AG08396 (cell line): Measurements from ENCODE around the gene CYP2W1.

Source experiments
- DNase-seq: peaks from one replicate; pipeline ENCODE4 v3.0.0; 2012; ENCODE audit warnings: low spot score, mixed read lengths

CYP2W1 gene

DNA sequence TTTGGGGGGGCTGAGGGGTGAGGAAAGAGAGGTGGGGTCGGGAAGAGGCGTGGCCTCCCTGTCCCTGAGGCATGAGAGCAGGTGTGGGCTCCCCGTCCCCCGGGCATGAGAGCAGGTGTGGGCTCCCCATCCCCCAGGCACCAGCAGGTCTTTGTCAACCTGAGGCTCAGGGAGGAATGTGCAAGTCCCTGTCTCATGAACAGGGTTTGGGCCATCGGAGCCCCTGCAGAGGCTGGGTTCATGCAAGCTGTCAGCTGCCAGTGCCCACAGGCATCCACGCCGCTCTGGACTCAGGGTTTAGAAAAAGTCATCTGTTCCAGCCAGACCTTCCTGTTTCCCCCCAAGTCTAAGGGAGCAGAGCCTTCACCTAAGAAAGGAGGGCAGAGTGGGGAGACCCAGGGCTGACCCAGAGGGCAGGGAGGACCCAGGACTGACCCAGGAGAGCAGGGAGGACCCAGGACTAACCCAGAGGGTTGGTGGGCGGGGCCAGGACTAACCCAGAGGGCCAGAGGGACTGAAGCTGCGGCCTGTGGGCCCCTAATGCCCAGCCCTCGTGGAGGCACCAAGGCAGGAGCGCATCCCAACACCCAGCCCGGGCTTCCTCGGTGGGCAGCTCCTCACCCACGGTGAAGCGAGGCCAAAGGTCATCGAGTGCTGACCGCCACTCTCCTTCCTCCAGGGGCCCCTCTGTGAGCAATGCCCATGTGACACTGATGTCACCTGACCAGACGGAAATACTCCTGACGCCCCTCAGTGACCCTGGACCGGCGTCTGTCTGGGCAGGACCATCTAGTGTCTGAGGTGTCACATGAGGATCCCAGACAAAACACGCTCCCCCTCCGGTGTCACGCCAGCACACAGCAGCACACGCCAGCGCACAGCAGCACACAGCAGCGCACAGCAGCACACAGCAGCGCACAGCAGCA is 32.5 kb downstream of the CYP2W1 start:
- no peak for DNase-seq

DNA sequence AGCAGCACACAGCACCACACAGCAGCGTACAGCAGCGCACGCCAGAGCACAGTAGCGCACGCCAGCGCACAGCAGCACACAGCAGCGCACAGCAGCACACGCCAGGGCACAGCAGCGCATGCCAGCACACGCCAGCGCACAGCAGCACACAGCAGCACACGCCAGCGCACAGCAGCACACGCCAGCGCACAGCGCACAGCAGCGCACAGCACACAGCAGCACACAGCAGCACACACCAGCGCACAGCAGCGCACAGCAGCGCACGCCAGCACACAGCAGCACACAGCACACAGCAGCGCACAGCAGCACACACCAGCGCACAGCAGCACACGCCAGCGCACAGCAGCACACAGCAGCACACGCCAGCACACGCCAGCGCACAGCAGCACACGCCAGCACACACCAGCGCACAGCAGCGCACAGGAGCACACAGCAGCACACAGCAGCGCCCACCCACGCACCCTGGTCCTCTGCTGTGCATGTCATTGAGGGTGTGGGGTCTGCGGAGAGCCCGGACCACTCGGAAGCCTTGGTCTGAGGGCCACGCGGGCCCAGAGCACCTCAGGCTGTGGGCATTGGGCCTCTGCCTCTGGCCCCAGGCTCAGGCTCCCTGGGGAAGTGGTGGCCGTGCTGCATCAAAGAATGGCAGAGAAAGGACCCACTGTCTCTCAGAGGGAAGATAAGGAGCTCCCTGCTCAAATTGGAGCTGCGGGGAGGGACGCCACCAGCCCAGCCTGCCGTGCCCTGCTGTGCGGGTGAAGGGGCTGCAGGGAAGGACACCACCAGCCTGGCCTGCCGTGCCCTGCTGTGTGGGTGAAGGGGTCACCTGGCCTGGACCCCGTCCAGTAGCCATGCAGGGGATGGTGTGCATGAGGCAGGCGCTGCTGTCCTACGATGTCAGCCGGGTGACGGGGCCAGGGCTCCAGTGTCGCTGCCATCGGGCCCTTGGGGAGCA is 33.9 kb downstream of the CYP2W1 start:
- no peak for DNase-seq

DNA sequence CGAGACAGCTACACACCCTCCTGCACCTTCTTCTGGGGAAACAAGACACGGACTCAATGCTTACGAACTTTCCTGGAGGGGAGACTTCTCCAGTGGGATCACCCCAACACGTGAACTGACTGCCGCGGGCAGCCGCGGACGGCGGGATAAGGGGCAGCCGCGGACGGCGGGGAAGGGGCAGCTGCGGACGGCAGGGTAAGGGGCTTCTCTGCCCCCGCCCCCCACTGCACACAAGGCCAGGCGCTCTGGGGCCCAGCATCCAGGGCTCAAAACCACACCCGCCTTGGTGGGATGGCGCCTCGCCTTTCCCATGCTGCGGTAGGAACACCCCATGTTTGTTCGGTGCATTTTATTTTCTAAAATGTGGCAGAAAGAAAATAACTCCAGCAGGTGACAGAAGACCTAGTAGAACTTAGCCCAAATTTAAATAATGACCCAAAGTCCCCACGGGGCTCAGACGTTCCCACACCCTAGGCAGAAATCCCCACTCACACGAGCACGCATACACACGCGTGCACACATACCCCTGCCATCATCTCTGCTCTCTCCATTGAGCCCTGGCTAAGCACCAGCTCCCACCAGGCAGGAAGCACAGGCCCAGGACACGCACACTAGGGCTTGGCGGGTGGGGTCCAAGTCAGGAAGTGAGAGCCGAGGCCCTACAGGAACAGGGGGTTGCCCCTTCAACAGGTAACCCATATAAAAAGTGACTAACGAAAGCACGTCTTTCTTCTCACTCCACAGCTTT is 34.8 kb downstream of the CYP2W1 start:
- DNase-seq, result no peak

DNA sequence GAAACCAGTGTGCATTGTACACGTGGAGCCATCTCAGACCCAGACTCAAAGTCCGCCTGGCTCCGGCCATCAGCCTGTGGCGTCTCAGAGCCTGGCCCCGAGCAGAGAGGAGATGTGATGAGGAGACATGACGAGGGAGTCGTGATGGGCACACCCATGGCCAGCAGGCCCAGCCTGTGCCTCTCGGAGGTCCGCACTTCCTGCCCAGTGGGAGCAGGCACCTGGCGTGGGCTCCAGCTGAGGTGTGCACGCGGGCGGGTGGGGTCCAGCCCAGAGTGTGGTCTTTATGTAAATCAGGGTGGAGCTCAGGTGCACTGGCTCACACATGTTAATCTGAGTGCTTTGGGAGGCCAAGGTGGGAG is 35.3 kb downstream of the CYP2W1 start:
- no peak for DNase-seq

DNA sequence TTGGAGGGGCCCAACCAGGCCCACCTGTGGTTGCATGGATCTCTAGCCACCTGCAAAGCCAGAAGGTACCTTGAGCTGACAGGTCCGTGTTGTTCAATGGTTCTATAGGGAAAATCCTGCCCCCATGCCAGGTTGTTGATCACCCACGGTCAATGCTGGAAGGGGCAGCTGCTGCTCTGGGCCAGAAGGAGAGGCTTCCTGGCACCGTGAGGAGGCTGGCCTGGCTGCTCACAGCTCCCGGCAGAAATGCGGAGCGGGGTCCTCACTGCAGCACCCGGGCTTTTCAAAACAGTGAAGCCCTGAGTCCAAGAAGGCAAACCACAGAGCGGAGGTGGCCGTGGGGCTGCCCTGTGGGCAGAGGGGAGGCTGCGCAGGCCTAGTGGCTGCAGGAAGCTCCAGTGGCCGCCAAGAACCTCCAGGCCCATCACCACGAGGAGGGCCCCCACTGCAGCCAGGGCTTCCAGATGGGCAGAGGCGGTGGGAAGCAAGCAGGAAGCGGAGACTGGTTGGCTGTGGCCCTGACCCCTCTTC is 36.3 kb downstream of the CYP2W1 start:
- DNase-seq, result no peak

DNA sequence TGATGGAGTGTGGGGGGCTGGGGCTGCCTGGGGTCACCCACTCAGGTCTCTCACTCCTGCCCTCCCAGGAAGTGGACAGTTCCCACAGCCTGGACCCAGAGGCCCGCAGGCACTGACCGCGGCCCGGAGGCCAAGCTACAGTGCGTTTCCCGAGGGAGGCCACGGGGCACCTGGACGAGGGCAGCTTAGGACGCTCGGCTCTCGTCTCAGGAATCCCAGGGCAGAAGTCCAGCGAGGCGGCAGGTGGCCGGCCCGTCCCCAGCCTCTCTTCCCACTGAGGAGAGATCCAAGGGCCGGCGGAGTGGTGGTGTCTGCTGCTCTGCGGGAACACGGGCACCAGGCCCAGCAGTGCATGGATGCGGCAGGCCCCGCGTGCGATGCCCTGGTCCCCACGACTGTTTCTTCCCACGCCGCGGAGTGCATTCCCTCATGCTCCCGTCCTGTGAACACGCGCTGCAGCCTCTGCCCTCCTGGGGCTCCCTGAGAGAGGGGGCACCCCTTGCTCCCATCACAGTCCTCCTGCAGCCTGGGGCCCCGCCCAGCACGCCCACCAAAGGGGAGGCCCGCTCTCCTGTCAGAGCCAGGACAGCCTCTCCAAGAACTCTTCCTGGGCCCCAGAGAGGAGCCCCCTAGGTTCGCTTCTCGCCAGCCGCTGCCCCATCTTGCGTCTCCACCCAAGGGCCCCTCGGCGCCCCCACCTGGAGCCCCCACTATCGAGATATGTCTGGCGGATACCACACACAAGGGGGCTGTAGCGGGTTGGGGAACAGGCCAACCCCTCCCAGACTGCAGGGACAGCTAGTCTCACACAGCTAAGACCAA is 37.0 kb downstream of the CYP2W1 start:
- DNase-seq, result no peak

DNA sequence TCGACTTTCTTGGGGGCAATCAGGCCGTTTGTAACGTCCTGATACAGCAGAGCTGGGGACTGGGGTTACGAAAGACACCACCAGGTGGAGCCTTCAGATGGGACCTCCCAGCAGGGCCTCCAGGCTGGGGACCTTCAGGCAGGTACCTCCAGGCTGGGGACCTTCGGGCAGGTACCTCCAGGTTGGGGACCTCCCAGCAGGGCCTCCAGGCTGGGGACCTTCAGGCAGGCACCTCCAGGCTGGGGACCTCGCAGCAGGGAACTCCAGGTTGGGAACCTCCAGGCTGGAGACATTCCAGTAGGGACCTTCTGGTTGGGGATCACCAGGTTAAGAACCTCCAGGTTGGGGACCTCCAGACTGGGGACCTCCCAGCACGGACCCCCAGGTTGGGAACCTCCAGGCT is 37.9 kb downstream of the CYP2W1 start:
- no peak for DNase-seq

DNA sequence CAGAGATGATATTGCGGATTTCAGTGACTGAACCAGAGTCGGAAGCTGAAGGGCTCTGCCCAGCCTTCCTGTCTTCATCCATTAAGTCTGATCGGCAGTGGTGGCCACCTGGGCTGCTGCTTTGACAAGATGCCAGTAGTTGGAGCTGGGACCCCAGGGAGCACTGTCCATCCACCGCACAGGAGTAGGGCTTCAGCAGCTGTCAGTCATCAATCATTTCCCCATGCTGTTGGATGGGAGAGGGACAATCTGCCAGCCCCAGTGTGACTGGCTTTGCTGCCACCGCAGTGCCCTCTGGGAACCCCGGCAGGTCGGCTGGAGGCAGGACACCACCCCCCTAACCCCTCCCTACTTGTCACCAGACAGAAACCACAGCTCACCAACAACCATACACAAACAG is 38.4 kb downstream of the CYP2W1 start:
- no peak for DNase-seq

DNA sequence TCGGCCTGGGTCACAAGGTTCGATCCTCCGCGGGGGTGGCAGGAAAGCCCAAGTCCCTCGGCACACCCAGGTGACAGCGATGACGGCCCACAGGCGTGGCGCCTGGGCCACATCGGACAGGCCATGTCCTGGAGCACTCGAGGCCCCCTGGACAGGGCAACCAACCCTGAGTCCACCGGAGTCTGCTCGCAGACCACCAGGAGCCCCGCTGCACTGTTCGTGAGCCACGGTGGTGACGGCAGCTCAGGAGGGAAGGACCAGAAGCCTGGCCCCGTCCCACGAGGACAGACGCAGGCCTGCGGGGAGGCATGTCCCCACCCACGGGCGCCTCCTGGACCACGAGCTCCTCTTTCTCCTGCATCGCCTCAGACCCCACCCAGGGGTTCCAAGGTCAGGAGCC is 39.0 kb downstream of the CYP2W1 start:
- DNase-seq, result no peak

DNA sequence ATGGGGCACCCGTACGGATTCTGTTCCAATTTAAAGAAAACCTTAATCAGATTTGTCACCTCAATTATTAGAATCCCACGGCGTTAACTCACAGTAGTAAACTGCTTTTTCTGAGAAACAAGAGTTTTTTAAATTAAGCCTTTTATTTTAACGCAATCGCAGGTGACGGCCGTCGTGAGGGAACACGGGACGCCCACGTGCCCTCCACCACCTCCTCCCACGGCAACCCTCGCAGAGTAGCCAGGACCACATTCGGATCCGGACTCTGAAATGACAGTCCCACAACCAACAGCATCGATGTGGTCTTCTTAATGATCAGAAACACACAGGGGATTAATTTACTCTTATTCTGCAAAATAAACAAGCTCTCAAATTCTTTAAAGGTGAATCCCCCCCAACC is 39.4 kb downstream of the CYP2W1 start:
- DNase-seq, result no peak

DNA sequence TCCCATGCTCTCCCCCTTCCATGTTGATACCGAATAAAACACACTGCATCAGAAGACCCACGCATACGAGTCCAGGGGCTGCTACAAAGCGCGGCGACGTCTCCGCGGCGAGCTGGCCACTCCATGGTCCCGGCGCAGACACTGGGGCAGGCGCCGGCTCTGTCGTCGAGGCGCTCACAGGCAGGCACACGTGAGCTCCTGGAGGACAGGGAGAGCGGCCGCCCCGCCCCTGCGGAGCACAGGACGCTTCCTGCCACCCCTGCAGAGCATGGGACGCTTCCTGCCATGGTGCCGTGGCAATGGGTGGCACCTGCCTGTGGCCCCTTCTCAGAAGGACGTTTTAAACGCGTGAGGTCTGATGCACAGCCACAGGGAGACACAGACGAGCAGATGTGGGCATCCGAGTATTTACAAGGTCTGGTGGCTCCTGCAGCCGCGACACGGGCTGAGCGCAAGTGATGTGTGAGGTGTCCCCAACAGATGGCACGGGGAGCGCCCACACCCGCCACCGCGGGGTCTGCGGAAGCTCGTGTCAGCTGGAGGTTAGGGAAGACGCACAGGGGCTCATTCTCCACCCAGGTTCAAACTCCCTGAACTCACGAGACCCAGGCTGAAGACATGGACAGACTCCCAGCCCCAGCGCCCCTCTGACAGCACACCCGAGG is 40.0 kb downstream of the CYP2W1 start:
- DNase-seq, result no peak

DNA sequence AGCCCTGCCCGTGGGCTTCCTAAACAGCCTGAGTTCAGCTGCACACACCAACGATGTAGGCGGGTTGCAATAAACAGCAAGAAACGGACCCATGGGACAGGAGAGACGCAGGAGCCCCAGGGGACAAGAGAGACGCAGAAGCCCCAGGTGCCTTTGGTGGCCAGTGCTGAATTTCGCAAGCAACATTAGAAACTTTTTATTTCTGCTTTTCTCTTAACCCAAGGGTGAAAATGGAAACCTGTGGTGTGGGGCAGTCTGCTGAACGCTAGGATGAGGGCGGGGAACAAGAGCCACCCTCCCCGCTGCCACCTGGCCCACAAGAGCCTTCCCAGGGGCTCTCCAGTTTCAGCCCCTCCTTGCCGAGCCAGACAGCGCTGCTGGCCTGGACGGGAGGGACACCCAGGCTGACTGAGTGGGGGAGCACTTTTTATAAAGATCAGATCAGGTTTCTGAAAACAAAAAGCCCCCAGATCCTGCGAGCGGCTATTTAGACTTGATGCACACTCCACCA is 41.4 kb downstream of the CYP2W1 start:
- no peak for DNase-seq

DNA sequence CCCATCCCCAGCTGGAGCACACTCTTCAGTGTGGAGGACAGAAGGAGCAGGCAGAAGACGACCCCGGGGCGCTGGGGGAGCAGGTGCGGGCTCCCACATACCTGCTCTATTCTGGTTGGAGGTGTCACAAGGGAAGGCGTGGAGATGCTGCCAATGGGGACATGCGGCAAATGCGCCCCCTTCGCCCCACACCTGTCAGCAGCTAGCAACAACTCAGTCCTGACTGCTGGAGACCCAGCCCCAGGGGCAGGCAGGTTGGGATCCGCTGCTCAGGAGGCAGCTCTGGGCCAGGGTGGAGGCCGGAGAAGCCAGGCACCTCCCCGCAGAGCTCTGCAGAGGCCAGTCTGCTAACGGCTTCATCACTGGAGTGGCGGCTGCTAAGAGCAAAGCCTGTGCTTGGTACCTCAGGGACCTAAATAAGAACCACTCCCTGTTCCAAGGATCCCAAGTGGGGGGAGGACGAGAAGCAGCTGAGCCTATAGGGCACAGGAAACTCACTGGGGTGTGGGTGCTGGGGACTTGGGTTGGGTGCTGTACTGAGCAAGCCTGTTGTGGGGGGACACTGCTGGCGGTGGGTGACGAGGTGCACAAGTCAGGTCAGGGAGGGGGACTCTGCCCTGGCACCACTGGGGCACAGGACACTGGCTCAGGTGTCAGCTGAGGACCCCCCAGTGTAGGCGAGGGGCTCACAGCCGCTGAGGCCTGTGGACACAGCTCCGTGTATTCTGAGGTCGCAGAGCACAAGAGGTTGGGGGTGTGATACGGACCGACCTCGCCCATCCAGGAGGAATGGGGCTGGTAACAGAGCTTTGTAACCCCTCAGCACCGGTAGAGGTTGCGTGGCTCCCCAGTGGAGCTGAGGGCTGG is 42.1 kb downstream of the CYP2W1 start:
- DNase-seq, result no peak

DNA sequence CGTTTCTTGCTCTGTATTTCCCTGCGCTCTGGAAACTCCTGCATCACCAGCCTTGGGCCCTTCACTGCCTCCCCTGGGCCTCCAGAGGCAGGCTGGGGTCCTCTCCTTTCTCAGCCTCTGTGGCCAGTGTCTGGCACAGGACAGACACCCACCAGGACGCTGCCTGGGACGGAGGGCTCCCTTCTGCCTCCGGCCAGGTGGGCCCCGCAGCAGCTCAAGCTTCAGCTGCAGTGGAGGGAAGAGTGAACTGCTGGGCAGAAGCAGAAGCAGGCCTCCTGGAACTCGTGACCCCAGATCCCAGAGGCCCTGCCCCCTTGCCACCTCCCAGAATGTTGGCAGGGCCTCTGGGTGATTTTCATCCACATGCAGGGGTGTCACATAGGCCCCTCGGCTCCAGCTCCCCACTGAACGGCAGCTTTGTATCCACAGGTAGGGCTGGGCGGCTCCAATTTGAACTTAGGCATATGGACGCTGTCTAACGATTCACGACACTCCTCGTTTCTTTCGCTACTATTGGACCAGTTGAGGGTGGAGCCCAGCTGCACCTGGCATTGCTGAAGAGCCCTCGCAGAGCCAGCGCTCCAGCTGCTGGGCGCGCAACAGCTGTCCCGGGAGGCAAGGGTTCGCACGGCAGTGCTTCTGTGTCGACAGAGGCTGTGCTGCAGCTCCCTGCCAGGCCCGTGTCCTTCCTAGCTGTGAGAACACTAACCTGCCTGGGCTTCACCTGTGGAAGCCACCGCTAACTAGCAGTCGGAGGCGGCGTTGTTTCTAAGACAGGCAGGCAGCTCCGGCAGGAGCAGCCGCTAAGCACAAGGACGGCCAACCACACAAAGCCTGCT is 43.0 kb downstream of the CYP2W1 start:
- no peak for DNase-seq

DNA sequence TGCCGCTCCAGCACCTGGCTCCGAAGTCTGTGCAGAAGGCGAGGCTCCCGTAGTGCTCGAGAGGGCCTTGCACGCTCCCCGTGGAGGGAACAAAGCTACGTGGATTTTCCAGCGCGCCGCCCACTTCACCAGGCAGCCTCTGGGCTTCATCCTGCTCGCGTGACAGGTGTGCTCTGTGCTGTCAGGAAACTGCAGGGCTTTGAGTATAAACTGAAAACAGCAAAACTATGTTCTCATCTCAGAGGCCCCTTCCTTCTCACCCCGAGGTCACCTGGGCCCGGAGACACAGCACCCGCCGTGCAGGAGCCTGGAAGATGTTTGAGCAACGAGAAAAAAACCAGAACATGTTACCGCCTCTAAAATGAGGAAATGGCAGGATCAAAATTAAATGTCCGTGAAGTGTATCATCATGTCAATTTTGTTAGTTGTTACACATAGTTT is 43.8 kb downstream of the CYP2W1 start:
- DNase-seq, result no peak

DNA sequence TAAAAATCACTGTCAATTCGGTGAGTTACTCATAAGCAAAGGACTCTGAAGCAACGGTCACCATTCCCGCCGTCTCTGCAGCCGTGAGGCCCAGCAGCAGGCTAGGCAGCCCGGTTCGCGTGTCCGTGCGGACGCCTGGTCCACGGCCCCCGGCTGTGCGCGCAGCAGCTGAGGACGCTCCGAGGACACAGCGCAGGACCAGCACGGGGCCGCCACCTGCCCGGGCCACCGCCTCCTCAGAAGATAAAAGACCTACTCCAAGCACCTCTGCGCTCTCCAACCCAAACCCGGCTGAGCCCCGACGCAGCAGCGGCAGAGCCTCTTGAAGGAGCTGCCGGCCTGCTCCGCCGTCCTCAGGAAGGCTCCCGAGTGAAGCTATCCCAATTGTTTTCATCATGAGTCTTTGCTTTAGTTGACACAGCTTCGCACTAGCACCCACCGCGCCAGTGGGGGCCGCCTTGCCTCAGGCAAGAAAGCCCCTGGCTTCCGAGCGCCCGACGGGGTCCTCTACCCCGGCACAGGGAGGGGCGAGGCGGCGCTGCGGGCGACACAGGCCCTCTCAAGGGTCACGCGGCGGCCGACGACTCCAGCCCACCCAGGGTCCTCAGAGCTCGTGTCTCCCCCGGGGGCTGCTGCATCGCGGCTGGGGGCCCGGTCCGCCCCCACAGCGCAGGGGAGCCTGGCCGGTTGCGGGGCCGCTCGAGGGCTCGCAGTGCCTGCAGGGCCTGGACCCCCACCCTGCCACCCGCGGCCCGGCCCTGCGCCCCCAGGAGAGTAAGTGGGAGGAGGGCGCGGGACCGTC is 44.5 kb downstream of the CYP2W1 start:
- peak; percentile 69 for DNase-seq

DNA sequence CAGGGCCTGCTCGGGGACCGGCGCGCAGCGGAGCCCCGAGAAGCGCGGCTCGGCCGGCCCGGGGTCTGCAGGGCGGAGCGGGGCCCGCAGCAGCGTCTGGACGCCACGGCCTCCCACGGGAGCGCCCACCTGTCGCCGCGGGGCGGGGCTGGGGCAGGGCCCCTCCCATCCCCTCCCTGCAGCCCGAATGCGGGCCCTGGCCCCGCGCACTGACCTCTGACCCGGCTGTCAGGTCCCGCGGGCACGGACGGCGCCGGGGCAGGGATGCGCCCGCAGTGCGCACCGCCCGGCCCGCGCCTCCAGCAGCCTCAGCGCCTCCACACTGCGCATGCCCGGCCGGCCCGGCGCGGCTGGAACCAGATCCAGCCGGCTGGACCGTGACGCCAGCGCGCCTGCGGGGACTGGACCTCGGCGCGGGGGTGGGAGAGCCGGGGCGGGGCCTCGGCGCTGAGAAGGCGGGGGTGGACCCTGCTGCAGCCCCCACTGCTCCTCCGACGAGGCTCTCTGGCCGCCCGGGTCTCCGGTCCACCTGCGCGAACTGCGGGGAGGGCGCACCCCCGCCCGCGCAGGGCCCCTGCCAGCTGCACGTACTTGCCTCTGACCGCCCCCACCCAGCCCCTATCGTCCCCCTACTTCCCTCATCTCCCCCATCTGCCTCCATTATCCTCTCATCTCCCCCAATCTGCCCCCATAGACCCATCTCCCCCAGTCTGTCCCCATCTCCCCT is 45.2 kb downstream of the CYP2W1 start:
- peak; percentile 100 for DNase-seq
